GM13977 (cell line): Measurements from ENCODE around the gene ROBO1.

Experiments
- DNase-seq: peaks from one replicate; pipeline ENCODE4 v3.0.0; 2012; ENCODE audit warnings: low spot score
- CTCF ChIP-seq: IDR thresholded peaks from 2 replicates; pipeline ENCODE4 v1.5.1; 2012; ENCODE audit warnings: mild to moderate bottlenecking, control low read depth; ENCODE audit not compliant: insufficient read depth; ENCODE audit errors: extremely low read depth, missing control alignments
- in situ Hi-C: fragments of 300-500 bp; cut with MboI; formaldehyde crosslinking; loops from one replicate; pipeline ENCODE4 v1.12.0; 2022; ENCODE audit warnings: low sequenced_read_pairs, low pct_unique_long_range_greater_than_20kb, mixed read lengths, inconsistent platforms; ENCODE audit not compliant: unreplicated experiment

Gene ROBO1

GRCh38 chr3:78665101-78665500 is 1102.7 kb downstream of the ROBO1 start:
- no peak for DNase-seq
- in situ Hi-C loops = no loop called here
- TF ChIP-seq CTCF = no peak

GRCh38 chr3:78660957-78661356 is 1106.8 kb downstream of the ROBO1 start:
- in situ Hi-C loops = loop anchor here (5.0 kb wide), 1 partner anchor 366 kb away; no protein-coding TSS in a partner anchor
- no peak for DNase-seq
- TF ChIP-seq CTCF = no peak

- no peak for DNase-seq
- peak; percentile 48 for TF ChIP-seq CTCF
- in situ Hi-C loops = no loop called here
Measured at GRCh38 chr3:78659386-78659987, 1108.3 kb downstream of the ROBO1 start.

GRCh38 chr3:78647726-78648125 is 1120.1 kb downstream of the ROBO1 start:
- no peak for TF ChIP-seq CTCF
- no peak for DNase-seq
- in situ Hi-C loops = no loop called here

GRCh38 chr3:78645628-78646310 is 1122.0 kb downstream of the ROBO1 start:
- in situ Hi-C loops = no loop called here
- TF ChIP-seq CTCF = peak; percentile 79
- DNase-seq = peak; percentile 28

- in situ Hi-C loops = no loop called here
- no peak for TF ChIP-seq CTCF
- no peak for DNase-seq
Measured at GRCh38 chr3:78644847-78645246, 1123.0 kb downstream of the ROBO1 start.
